DMS 273 treated with DMSO at 0.1 percent for 48 hours (cell line): ENCODE results near the gene RBM28.

Source experiments
- DNase-seq: peaks from one replicate; lab custom pipeline; 2025; lab: John Stamatoyannopoulos, UW

RBM28 gene, protein sequence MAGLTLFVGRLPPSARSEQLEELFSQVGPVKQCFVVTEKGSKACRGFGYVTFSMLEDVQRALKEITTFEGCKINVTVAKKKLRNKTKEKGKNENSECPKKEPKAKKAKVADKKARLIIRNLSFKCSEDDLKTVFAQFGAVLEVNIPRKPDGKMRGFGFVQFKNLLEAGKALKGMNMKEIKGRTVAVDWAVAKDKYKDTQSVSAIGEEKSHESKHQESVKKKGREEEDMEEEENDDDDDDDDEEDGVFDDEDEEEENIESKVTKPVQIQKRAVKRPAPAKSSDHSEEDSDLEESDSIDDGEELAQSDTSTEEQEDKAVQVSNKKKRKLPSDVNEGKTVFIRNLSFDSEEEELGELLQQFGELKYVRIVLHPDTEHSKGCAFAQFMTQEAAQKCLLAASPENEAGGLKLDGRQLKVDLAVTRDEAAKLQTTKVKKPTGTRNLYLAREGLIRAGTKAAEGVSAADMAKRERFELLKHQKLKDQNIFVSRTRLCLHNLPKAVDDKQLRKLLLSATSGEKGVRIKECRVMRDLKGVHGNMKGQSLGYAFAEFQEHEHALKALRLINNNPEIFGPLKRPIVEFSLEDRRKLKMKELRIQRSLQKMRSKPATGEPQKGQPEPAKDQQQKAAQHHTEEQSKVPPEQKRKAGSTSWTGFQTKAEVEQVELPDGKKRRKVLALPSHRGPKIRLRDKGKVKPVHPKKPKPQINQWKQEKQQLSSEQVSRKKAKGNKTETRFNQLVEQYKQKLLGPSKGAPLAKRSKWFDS

GRCh38 chr7:128343554-128344430 lies at the start of gene RBM28:
TSS of gene RBM28 (minus strand) at chr7:128343908. CDS start at chr7:128343793, 115 bp downstream.
- peak; percentile 81 for DNase-seq

GRCh38 chr7:128392446-128393327 lies 49.0 kb upstream of the RBM28 start:
- DNase-seq: no peak

- DNase-seq: no peak
Measured at GRCh38 chr7:128391805-128392204, 48.1 kb upstream of the RBM28 start.

DNA sequence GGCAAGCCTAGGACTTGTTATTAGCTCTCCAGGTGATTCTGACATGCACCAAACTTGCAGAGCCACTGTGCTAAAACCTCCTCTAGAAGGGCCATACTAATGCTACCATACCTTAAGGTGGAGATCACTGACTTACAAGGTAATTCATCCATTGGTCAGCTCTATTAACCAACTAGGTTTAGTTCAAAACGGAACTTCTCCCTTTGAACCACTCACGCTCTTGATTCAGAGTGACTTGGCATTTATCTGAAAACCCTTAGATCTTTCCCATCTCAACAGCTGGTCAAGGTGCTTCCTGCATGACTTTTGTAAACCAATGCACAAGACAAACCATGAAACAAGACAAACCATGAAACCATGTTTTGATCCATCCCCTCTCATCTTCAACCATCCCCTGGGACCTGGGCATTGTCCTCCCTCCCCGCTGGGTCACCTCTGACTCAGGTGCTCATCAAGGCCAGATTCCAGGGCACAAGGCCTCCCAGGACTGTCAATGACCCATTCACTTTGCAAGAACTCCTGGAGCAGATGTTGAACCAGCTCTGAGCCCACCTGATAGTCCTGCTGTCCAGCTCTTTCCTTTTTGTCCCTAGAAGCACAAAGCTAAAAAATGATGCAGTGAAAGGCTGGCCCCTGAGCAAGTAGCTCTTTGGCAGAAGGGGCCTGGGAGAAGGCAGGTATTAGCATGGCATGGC lies 47.3 kb upstream of the RBM28 start:
- no peak for DNase-seq

- no peak for DNase-seq
Measured at GRCh38 chr7:128389618-128390329, 46.1 kb upstream of the RBM28 start.

- DNase-seq: no peak
Measured at GRCh38 chr7:128389085-128389617, 45.4 kb upstream of the RBM28 start.

DNA sequence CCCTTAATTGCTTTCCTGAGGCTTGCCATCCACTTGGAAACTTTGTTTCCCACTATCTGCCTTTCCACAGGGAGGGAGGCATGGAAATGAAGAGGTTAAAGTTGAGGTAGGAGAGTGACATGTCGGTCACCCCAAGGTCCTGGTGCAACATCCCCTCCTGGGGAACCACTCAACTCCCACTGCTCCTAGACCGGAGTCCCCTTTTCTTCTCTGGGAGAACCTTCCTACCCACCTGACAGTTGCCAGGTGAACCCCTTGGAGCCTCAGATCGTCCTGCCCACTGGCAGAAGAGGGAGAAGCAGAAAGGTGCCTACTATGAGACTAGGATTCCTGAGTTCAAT lies 44.4 kb upstream of the RBM28 start:
- DNase-seq: no peak

- peak; percentile 87 for DNase-seq
Measured at GRCh38 chr7:128387216-128388144, 43.8 kb upstream of the RBM28 start.

DNA sequence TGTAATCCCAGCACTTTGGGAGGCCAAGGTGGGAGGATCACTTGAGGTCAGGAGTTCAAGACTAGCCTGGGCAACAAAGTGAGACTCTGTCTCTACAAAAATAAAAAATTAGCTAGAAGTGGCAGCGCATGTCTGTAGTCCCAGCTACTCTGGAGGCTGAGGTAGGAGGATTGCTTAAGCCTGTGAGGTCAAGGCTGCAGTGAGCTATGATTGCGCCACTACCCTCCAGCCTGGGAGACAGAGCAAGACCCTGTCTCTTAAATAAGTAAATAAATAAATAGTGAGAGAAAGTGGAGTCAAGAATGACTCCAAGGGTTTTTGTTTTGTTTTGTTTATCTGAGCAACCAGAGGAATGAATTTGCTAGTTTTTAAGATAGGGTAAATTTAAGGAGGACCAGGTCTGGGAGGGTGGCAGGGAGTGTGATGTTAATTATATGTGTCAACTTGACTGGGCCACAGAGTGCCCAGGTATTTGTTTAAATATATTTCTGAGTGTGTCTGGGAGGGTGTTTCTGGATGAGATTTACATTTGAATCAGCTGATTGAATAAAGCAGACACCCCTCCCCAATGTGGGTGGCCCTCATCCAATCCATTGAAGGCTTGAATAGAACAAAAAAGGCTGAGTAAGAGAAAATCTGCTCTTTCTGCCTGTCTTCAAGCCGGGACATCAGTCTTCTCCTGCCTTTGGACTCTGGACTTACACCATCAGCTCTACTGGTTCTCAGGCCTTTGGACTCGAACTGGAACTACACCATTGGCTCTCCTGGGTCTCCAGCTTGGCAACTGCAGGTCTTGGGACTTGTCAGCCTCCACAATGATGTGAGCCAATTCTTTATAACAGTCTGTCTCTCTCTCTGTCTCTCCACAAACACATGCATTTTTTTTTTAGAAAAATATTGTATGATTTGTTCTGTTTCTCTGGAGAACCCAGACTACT lies 42.5 kb upstream of the RBM28 start:
- no peak for DNase-seq

GRCh38 chr7:128384726-128385125 lies 41.0 kb upstream of the RBM28 start:
- no peak for DNase-seq

- DNase-seq: no peak
Measured at GRCh38 chr7:128383776-128384175, 40.1 kb upstream of the RBM28 start.

GRCh38 chr7:128381161-128381821 lies 37.6 kb upstream of the RBM28 start:
- no peak for DNase-seq

DNA sequence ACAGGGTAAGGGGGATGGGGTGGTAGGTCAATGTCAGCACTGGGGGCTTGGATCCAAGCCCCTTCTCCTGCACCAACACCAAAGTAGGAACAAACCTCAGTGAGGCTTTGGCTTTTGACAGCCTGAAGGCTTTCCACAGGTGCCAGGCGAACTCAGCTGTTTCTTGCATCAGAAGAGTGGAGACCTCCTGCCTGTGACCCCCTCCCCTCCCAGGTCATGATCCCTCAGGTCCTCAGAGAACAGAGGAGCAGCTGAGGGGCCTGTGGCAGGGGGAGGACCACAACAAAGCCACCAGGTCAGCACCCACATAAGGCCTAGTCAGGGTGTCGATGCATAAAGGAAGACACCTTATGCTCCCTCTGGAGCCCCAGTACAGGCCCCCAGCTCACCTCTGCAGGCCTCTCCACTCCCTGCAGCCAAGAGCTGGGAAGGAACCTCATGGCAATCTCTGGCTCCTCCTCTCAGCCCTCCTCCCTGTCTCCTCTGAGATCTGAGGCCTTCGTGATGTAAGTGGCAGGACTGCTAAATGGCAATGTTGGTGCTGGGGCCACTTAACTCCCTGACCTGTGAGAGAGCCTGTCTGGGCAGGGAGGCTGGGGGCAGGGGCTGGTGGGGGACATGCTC lies 36.9 kb upstream of the RBM28 start:
- no peak for DNase-seq

DNA sequence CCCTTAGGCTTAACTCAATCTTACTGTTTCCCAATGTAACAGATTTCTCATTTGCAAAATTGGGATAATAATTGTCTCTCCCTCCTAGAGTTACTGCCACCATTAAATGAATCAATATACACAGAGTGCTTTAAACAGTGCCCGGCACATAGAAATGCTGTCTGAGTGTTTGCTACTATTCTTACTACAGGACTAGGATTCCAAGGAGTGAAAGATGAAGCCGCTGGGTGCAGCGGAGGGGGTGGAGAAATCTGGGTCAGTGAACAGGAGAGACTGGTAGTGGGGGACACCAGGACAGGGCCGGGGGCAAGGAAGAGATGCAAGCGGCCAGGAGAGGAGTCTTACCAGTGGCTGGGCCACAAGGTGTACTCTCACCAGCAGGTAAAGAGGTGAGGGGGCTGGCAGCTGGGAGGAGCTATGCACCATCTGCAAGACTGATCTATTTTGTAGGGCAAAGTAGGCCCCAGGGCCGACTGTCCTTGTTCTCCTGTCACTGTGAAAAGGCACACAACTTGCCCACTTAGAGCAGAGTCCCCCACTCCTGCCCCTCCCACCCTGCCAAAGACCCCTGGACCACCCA lies 36.3 kb upstream of the RBM28 start:
- no peak for DNase-seq

DNA sequence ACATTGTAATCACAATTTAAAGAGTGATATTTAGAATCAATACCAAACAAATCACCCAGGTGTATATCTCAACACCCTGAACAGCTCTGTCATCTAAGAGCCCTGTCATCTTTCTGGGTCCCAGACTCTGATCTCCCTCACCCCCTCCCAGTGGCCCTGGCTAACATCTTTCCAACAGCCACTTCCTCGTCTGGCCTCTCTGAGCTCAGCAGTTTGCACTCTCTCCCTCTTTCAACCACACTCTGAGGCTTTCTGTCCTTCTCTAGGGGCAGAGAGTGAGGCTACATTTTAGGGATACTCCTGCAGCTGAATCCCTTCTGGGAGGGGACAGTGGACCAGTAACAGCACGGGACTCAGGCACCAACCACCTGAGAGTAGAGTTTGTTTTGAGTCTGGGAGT lies 34.9 kb upstream of the RBM28 start:
- no peak for DNase-seq

DNA sequence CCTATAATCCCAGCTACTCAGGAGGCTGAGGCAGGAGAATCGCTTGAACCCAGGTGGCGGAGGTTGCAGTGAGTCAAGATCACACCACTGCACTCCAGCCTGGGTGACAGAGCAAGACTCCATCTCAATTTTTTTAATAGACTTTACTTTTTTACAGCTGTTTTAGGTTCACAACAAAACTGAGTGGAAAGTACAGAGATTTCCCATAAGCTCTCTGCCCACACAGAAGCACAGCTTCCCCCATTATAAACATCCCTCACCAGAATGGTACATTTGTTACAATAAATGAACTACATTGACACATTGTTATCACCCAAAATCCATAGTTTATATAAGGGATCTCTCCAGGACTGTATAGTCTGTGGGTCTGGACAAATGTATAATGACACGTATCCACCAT lies 32.4 kb upstream of the RBM28 start:
- no peak for DNase-seq
